ENCODE data around the gene KCP.
A peak's percentile ranks its signal among the peaks of the same experiment; 100 is the strongest.

The KCP gene

GRCh38 chr7:128830231-128831177 lies 80.0 kb downstream of the KCP start, which contains the start of gene FLNC:
Gene FLNC, plus strand, starts transcription at chr7:128830406. Its CDS starts 232 bp downstream, at chr7:128830638.
- no peaks in the 10 kb centered on the region for H3K36me3 ChIP-seq (ENCODE audit: low read depth)
- peaks cover 18% of the 10 kb centered on the region for H3K4me1 ChIP-seq (ENCODE audit: insufficient read depth, poor library complexity, severe bottlenecking)
- peak; percentile 67 for ATAC-seq (ENCODE audit: low read depth)
- H3K9me3 ChIP-seq (ENCODE audit: severe bottlenecking), result no peaks in the 10 kb centered on the region
- peaks cover 4% of the 10 kb centered on the region for H3K27me3 ChIP-seq (ENCODE audit: insufficient read depth, poor library complexity, severe bottlenecking)
- H3K4me3 ChIP-seq (ENCODE audit: severe bottlenecking), result peak within 1 kb of the TSS; percentile 34
- H3K27ac ChIP-seq (ENCODE audit: poor library complexity, severe bottlenecking), result no peak within 1 kb of the TSS
- no peak for DNase-seq (ENCODE audit: low spot score)
- TF ChIP-seq CTCF (IDR thresholded peaks at IDR 0.05; ENCODE audit: poor library complexity, severe bottlenecking), result no peak

- H3K27ac ChIP-seq (ENCODE audit: poor library complexity, severe bottlenecking), result no peak overlapping the region
- DNase-seq (ENCODE audit: low spot score) (no peak), ATAC-seq (ENCODE audit: low read depth) (peak; percentile 18; the same call in 2 of the 3 replicates)
- TF ChIP-seq CTCF (IDR thresholded peaks at IDR 0.05; ENCODE audit: poor library complexity, severe bottlenecking), result no peak
- no peaks in the 10 kb centered on the region for H3K9me3 ChIP-seq (ENCODE audit: severe bottlenecking)
- H3K4me1 ChIP-seq (ENCODE audit: insufficient read depth, poor library complexity, severe bottlenecking), result peaks cover 18% of the 10 kb centered on the region
- peak overlapping the region; percentile 34 for H3K4me3 ChIP-seq (ENCODE audit: severe bottlenecking)
- peaks cover 4% of the 10 kb centered on the region for H3K27me3 ChIP-seq (ENCODE audit: insufficient read depth, poor library complexity, severe bottlenecking)
- no peaks in the 10 kb centered on the region for H3K36me3 ChIP-seq (ENCODE audit: low read depth)
Measured at GRCh38 chr7:128829391-128830166, 80.9 kb downstream of the KCP start.

- Histone ChIP-seq H3K36me3 (ENCODE audit: low read depth) (no peaks in the 10 kb centered on the region), H3K9me3 (ENCODE audit: severe bottlenecking) (no peaks in the 10 kb centered on the region), H3K4me1 (ENCODE audit: insufficient read depth, poor library complexity, severe bottlenecking) (peaks cover 18% of the 10 kb centered on the region), H3K27me3 (ENCODE audit: insufficient read depth, poor library complexity, severe bottlenecking) (peaks cover 4% of the 10 kb centered on the region), H3K4me3 (ENCODE audit: severe bottlenecking) (no peak overlapping the region), H3K27ac (ENCODE audit: poor library complexity, severe bottlenecking) (no peak overlapping the region)
- DNase-seq (ENCODE audit: low spot score) (no peak), ATAC-seq (ENCODE audit: low read depth) (peak; percentile 30; the same call in 2 of the 3 replicates)
- TF ChIP-seq CTCF (IDR thresholded peaks at IDR 0.05; ENCODE audit: poor library complexity, severe bottlenecking), result no peak
Measured at GRCh38 chr7:128827971-128828711, 82.4 kb downstream of the KCP start.

GRCh38 chr7:128827248-128827958 lies 83.1 kb downstream of the KCP start:
- Histone ChIP-seq H3K27ac (ENCODE audit: poor library complexity, severe bottlenecking) (no peak overlapping the region), H3K9me3 (ENCODE audit: severe bottlenecking) (no peaks in the 10 kb centered on the region), H3K36me3 (ENCODE audit: low read depth) (no peaks in the 10 kb centered on the region), H3K4me3 (ENCODE audit: severe bottlenecking) (no peak overlapping the region), H3K4me1 (ENCODE audit: insufficient read depth, poor library complexity, severe bottlenecking) (peaks cover 18% of the 10 kb centered on the region), H3K27me3 (ENCODE audit: insufficient read depth, poor library complexity, severe bottlenecking) (peaks cover 4% of the 10 kb centered on the region)
- DNase-seq (ENCODE audit: low spot score) (no peak), ATAC-seq (ENCODE audit: low read depth) (peak; percentile 54)
- no peak for TF ChIP-seq CTCF (IDR thresholded peaks at IDR 0.05; ENCODE audit: poor library complexity, severe bottlenecking)
